ENCODE results near the gene RPL29. TPM values are rescaled to one million over a fixed set of nuclear protein-coding genes. Genes with fewer than 3 reads are reported as not detected.
"Not testable (repeated sequence)": the region's sequence is repeated elsewhere in the genome, so short reads cannot be mapped to it uniquely, and the experiment has no call there.

Gene RPL29
- total RNA-seq, 1 experiment from 2014 or later = 696 TPM

GRCh38 chr3:51992017-51992682, 3.5 kb downstream of the RPL29 start:
- BruUV-seq (replicated peaks) = no TSS peak
- POLR2A ChIA-PET = interaction anchor here (1.5 kb wide), 1 partner anchor 9 kb away, joined by 3 read pairs; the partner anchor contains the start of gene ACY1
- in situ Hi-C loops (cut with HindIII; ENCODE audit: low pct_unique_long_range_greater_than_20kb, low sequenced_read_pairs) (no loop called here), intact Hi-C loops (cut with micrococcal nuclease; ENCODE audit: unreplicated experiment) (no loop called here)
- ATAC-seq (no peak), DNase-seq (ENCODE audit: low read depth, low spot score) (no peak)
- Histone ChIP-seq H3K4me3 (ENCODE audit: low read depth in 2 of 2, low read length in 2 of 2) (no peak overlapping the region), H3K36me3 (ENCODE audit: control insufficient read depth, insufficient read depth, low read length) (peaks cover 13% of the 10 kb centered on the region), H3K4me1 (ENCODE audit: control insufficient read depth, insufficient read depth, low read length) (peaks cover 13% of the 10 kb centered on the region), H3K9me3 (ENCODE audit: control insufficient read depth, insufficient read depth, low read depth, low read length) (no peaks in the 10 kb centered on the region), H3K27ac (ENCODE audit: low read length) (no peak overlapping the region), H3K27me3 (ENCODE audit: control insufficient read depth, insufficient read depth, low read length) (no peaks in the 10 kb centered on the region)
- CTCF ChIA-PET = no interaction called here
- TF ChIP-seq REST (IDR thresholded peaks at IDR 0.05; ENCODE audit: insufficient read depth in 1 of 2, low read depth in 2 of 2, low read length in 1 of 2) (no peak), POLR2AphosphoS5 (IDR thresholded peaks at IDR 0.05; ENCODE audit: low read depth, low read length) (peak; percentile 58)

GRCh38 chr3:51990501-51990971, 5.2 kb downstream of the RPL29 start:
- intact Hi-C loops (cut with micrococcal nuclease; ENCODE audit: unreplicated experiment); H3K27ac ChIP-seq (ENCODE audit: low read length); H3K9me3 ChIP-seq (ENCODE audit: control insufficient read depth, insufficient read depth, low read depth, low read length); in situ Hi-C loops (cut with HindIII; ENCODE audit: low pct_unique_long_range_greater_than_20kb, low sequenced_read_pairs); ATAC-seq; BruUV-seq (replicated peaks); POLR2A ChIA-PET; H3K27me3 ChIP-seq (ENCODE audit: control insufficient read depth, insufficient read depth, low read length); CTCF ChIA-PET; DNase-seq (ENCODE audit: low read depth, low spot score); H3K4me3 ChIP-seq (ENCODE audit: low read depth in 2 of 2, low read length in 2 of 2): not testable (repeated sequence)
- H3K36me3 ChIP-seq (ENCODE audit: control insufficient read depth, insufficient read depth, low read length) = peaks cover 13% of the 10 kb centered on the region
- H3K4me1 ChIP-seq (ENCODE audit: control insufficient read depth, insufficient read depth, low read length) = peaks cover 13% of the 10 kb centered on the region

GRCh38 chr3:51988286-51989146, 7.2 kb downstream of the RPL29 start:
- no peak overlapping the region for H3K27ac ChIP-seq (ENCODE audit: low read length)
- no peak overlapping the region for H3K4me3 ChIP-seq (ENCODE audit: low read depth in 2 of 2, low read length in 2 of 2)
- no peaks in the 10 kb centered on the region for H3K27me3 ChIP-seq (ENCODE audit: control insufficient read depth, insufficient read depth, low read length)
- no peaks in the 10 kb centered on the region for H3K9me3 ChIP-seq (ENCODE audit: control insufficient read depth, insufficient read depth, low read depth, low read length)
- H3K36me3 ChIP-seq (ENCODE audit: control insufficient read depth, insufficient read depth, low read length) = no peaks in the 10 kb centered on the region
- peaks cover 6% of the 10 kb centered on the region for H3K4me1 ChIP-seq (ENCODE audit: control insufficient read depth, insufficient read depth, low read length)
- DNase-seq (ENCODE audit: low read depth, low spot score) (no peak), ATAC-seq (no peak)
- no TSS peak for BruUV-seq (replicated peaks)
- in situ Hi-C loops (cut with HindIII; ENCODE audit: low pct_unique_long_range_greater_than_20kb, low sequenced_read_pairs) = no loop called here
- intact Hi-C loops (cut with micrococcal nuclease; ENCODE audit: unreplicated experiment) = no loop called here
- CTCF ChIA-PET = no interaction called here
- POLR2A ChIA-PET = no interaction called here
- TF ChIP-seq POLR2AphosphoS5 (IDR thresholded peaks at IDR 0.05; ENCODE audit: low read depth, low read length) (no peak), TCF7L2 (IDR thresholded peaks at IDR 0.05; ENCODE audit: low read depth, low read length) (no peak), REST (IDR thresholded peaks at IDR 0.05; ENCODE audit: insufficient read depth in 1 of 2, low read depth in 2 of 2, low read length in 1 of 2) (no peak), CTCF (IDR thresholded peaks at IDR 0.05) (no peak), SIN3A (IDR thresholded peaks at IDR 0.05; ENCODE audit: borderline replicate concordance, insufficient read depth, low read depth, low read length) (no peak)

Measured in Panc1 (cell line).